Stimulated activated CD4-positive, alpha-beta T cell treated with anti-CD3 and anti-CD28 coated beads, TNF-alpha, amount 100 ng/mL, for 4 hours (primary cell): ENCODE measurements around the gene PCID2.

Experiments
- DNase-seq, 3 experiments: peaks; one replicate each; pipeline ENCODE4 v3.0.0-alpha.2; 2020; ENCODE audit warnings: low read depth in 3 of 3

PCID2 gene

DNA sequence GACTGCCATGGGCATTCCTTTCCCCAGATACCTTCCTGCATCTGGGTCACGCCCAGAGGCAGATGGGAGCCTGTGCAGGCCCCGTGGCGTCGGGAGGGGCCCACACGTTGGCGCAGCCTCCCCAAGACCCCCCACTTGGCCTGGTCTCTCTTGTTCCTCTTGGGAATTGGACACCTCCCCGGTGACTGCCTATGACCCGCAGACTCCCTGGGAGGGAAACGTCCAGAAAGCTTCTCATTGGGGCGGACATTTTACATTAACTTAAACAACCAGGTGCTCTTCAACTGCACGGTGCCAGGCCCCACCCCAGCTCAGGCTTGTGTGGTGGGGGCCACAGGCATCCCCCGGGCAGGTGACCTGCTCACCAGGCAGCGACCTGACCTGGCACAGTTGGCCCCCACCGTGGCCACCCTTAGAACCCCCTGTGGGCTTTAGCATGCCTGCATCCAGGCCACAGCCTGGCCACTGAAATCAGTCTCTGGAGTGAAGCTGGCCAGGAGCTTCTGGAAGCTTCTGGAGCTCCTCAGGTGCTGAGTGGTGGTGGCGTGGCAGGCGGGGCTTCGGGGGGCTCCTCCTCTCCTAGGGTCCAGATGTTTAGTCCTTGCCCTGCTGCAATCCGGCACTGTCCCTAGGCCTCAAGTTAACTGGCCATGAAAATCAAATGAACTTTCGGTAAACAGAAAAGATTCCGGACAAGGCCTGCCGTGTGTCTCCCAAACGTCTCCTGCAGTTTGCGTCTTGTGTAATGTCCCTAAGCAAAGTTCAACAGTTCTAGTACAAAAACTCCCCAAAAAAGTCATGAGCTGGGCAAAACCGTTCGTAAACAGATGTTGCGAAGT lies 58.5 kb downstream of the PCID2 start:
- DNase-seq, result no peak

DNA sequence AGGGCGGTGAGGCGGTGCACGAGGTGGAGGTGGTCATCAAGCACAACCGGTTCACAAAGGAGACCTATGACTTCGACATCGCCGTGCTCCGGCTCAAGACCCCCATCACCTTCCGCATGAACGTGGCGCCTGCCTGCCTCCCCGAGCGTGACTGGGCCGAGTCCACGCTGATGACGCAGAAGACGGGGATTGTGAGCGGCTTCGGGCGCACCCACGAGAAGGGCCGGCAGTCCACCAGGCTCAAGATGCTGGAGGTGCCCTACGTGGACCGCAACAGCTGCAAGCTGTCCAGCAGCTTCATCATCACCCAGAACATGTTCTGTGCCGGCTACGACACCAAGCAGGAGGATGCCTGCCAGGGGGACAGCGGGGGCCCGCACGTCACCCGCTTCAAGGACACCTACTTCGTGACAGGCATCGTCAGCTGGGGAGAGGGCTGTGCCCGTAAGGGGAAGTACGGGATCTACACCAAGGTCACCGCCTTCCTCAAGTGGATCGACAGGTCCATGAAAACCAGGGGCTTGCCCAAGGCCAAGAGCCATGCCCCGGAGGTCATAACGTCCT lies 59.4 kb downstream of the PCID2 start:
- no peak for DNase-seq

DNA sequence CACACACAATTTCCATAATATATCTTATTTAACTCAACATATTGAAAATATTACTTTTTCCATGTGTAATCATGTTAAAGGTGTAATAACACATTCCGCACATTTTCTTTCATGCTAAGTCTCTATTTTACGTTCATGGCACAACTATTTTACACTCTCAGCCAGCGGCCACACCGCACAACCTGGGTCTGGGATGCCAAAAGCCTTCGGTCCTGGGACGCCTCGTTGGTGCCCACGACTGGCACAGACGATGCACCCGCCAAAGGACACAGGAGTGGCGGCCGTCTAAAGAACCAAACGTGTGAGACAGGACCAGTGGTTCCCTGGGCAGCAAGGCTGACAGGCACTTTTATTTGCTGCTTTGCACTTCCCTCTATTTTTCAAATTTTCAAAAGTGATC lies 60.1 kb downstream of the PCID2 start:
- DNase-seq, result no peak

DNA sequence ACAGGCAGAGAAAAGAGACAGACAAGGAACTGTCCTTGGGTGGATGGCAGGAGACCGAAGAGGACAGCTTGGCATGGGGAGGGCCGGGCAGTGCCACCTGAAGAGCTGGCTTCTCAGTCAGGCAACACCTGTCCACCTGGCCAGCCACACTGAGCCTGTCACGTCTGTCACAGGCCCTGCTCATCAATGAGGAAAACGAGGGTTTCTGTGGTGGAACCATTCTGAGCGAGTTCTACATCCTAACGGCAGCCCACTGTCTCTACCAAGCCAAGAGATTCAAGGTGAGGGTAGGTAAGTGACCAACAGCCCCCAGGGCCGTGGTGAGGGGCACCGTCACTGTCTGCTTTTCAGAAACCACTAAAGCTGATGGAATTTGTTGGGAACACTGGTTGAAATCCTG lies 61.3 kb downstream of the PCID2 start:
- DNase-seq, result no peak

DNA sequence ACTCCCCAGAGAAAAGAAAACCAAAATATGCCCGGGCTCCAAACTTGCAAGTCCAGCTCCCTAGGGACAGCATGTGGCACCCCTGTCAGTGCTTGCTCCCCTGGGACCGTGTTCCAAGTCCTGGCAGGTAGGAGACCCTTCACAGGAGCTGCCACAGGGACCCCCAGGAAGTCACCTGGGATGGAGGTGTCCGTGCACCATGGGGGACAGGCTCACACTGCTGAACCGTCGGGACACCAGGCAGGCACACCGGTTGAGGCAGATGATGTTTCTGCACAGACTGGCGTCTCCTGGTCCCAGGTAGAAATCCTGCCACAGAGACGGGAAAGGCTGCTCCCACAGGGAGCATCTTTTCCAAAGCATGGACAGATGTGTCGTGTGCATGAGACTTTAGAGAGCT lies 61.7 kb downstream of the PCID2 start:
- no peak for DNase-seq

DNA sequence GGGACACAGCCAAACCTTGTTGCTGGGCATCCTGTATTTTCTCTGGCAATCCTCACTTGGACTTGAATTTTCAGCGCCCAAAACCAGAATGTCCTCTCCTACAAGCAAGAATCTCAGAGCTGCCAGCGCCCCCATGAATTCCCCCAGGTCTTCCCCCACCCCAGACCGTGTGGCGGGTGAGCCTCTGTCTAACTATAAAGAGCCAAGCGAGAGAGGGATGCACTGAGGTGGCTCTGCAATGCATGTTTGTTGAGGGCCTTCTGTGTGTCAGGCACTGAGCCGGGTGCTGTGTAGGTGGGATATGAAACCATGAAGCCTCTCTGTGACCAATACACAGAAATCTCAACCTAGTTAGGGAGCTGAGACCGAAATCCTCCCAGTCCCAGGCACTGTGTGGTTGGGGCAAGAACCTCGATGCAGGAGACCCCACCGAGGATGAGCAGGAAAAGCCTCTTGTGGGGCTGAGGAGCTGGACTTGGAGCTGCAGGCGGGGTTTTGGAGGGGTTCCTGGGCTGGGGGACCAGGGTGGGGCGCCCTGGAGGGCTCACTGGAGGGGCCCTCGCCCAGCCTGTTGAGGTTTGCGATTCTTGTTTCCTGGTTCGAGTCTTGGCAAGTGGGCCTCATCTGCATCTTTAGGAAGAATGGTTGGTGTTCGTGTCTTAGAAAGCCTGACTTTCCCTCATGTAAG lies 62.4 kb downstream of the PCID2 start:
- no peak for DNase-seq

DNA sequence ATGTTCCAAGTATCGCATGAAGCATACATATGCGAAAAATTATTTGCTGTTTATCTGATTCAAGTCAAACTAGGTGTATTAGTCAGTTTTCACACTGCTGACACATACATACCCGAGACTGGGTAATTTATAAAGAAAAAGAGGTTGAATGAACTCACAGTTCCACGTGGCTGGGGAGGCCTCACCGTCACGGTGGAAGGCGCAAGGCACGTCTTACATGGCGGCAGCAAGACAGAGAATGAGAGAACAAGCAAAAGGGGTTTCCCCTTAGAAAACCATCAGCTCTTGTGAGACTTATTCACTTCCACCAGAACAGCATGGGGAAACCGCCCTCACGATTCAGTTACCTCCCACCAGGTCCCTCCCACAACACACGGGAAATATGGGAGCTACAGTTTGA lies 63.0 kb downstream of the PCID2 start:
- DNase-seq, result no peak

DNA sequence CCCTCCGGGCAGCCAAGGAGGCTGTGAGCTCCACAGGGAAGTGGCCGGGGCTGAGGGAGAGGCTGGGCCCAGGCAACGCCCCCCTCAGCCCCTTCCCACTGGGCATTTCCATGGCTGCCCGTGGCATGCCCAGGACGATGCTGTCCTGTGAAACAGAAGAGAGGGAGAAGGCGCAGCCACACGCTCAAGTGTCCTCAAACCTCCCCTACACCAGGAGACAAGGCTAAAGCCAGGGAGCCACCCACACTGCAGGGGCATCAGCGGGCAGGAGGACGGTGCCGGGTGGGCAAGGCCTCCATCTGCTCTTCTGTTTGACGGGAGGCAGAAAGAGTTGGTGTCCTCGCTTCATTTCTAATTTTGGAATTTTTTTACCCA lies 64.2 kb downstream of the PCID2 start:
- no peak for DNase-seq

DNA sequence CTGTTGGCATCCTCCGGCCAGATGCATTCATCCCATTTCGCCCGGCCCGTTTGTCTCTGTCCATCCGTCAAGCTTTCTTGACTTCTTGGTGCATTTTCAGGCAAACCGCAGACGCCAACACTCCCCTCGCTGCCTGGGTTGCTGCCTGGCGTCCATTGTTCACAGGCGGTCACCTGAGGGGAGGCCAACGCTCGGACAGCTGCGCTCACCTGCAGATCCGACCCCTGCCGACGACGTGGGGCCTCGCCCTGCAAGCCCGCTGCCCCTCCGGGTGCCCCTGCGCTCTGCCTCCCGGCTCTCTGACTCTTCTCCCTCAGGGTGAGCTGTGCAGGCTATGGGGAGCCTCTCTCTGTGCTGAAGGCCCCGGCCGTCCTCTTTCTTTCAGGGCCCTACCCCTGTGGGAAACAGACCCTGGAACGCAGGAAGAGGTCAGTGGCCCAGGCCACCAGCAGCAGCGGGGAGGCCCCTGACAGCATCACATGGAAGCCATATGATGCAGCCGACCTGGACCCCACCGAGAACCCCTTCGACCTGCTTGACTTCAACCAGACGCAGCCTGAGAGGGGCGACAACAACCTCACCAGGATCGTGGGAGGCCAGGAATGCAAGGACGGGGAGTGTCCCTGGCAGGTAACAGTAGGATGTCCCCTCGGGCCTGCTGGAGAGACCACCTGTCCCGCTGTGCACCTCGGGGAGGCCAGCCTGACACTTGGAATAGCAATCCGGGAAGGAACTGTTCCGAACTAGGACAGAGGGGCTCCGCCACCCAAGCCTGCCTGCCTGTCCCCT lies 64.8 kb downstream of the PCID2 start:
- no peak for DNase-seq

DNA sequence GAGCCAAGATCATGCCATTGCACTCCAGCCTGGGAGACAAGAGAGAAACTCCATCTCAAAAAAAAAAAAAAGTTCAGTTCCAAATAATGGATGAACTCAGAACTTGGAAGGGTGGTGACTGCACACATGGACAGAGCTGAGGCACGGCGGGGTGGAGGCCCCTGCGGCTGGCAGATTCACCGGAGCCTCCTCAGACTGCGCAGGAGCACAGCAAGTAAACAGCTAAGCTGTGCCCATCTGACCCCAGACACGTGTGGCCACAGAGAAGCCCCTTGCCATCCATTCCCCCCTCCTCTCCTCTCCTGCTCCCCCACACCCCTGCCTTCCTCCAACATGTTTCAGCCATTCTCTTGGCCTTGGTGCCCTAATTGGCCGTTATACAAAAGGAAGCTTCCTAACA lies 65.6 kb downstream of the PCID2 start:
- no peak for DNase-seq

DNA sequence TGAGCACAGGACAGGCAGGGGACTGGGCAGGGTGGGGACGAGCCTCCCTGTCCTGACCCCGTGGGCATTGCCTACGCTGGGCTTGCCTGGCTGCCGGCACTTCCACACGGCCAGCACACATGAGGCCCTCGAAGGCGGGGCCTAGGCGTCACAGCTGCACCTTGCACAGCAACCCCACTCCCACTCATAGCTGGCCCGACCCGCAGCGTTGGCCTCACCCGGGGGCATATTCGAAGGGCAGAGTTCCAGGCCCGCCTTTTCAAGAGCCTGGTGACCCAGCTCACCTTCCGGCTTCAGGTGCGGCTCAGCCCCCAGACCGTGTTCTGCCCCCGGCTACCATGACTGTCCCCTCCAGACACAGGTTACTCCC lies 66.9 kb downstream of the PCID2 start:
- no peak for DNase-seq

DNA sequence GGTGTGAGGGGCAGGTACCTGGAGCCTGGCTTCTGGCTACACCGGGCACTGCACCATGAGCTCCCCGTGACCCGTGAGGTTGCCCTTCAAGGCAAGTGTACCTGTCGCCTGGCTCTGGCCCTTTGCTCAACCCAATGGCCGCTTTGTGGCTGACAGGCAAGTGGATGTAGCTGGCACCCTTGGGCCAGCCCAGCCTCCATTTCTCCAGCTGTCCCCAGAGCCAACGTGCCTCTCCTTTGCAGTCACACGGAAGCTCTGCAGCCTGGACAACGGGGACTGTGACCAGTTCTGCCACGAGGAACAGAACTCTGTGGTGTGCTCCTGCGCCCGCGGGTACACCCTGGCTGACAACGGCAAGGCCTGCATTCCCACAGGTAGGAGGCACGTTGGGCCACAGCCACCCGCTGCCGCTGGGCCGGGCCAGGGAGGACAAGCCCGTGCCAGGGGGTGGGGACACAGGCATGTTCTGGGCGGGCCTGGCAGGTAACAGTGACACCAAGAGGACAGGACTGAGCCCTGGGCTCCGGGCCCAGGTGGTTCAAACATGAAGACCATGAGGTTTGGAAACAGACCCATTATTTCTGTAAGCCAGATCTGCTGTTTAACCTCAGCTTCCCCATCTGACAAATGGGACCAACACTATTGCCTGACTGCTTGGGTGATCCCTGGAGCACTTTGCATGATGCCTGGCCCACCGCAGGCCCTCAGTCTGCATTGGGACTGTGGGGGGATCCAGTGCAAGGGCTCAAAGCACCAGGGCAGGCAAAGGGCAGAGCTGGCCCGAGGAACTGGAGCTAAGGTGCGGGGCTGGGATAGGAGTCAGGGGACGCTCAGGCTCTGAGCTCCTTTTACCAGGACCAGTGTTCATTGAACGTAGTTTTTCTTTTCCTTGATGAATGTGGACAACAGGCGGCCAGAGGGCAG lies 67.5 kb downstream of the PCID2 start:
- no peak for DNase-seq

DNA sequence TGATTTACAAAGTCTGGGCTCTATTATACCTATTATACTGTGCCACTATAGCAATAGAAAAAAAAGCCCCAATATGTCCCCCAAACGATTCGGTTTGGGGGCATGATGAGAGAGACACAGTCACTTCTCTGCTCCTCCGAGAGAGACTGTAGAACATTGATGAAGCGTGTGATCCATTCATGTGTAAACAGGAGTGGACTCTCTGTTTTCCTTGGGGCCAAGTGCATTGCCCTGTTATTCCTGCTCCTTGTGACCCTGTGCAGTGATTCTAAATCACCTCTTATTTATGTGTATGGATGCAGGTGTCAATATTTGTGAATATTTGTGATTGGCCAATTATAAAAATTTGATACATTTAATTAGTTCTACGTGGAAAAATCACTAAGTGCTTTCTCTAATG lies 68.9 kb downstream of the PCID2 start:
- DNase-seq, result no peak

DNA sequence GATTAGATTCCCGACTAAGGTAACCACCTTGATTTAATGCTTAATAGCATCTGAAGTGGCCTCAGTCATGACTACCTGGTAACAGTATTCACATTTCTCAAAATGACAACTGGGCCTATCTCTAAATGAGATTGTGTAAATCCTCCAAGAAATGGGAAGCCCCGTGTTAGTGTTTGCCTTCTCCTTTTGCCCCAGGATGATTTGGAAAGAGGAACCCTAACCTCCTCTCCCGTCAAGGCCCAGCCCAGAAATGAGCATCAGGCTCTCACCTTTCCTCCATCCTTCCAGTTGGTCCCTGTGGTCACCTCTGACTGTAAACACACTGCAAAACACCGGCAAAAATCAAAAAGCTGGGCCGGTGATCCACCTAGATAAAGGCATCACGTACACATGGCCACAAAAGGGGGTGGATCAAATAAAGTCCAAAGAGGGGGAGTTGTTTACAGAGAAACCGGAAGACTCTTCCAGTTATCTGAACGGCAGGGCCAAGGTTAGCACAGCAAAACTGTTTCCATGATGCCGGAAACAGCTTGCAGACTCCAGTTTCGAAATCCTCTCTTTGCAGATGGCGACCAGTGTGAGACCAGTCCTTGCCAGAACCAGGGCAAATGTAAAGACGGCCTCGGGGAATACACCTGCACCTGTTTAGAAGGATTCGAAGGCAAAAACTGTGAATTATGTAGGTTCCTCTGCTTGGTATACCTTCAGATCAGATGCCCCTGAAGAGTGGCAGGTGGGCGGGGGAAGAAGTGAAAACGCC lies 69.5 kb downstream of the PCID2 start:
- no peak for DNase-seq

DNA sequence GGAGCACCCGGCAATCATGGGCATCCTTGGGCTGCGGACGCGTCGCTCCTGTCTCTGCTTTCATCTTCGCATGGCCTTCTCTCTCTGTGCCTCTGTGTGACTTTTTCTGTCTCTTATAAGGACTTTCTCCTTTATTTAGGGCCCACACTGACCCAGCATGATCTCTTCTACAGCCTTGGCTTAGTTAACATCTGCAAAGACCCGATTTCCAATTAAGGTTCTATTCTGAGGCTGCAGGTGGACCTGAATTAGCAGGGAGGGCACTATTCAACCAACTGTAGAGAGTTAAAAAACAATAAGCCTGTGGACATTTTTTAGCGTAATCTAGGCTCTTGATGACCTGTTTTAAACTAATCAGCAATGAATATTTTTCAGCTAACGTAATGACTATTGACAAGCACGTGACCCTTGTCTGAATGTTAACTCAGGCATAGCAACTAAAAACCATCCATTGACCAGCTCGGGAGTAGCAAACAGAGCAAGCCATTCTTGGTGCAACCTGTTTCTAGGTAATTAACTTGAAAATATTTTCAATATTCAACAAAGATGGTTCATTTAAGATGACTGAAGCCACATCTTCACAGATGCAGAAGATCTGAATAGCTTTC lies 70.7 kb downstream of the PCID2 start:
- no peak for DNase-seq

DNA sequence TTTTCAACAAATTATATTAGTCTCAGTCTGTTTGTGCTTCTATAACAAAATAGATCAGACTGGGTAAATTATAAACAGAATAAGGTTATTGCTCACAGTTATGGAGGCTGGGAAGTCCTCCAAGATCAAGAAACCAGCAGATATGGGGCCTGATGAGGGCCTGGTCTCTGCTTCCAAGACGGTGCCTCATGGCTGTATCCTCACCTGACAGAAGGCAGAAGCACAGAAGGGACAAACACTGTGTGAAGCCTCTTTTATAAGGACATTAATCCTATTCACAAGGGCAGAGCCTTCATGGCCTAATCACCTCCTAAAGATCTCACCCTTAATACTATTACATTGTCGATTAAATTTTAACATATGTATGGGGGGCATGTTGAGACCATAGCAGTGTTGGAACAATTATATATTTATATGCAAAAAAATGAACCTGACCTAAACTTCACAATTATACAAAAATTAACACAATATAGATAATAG lies 73.1 kb downstream of the PCID2 start:
- DNase-seq, result no peak

DNA sequence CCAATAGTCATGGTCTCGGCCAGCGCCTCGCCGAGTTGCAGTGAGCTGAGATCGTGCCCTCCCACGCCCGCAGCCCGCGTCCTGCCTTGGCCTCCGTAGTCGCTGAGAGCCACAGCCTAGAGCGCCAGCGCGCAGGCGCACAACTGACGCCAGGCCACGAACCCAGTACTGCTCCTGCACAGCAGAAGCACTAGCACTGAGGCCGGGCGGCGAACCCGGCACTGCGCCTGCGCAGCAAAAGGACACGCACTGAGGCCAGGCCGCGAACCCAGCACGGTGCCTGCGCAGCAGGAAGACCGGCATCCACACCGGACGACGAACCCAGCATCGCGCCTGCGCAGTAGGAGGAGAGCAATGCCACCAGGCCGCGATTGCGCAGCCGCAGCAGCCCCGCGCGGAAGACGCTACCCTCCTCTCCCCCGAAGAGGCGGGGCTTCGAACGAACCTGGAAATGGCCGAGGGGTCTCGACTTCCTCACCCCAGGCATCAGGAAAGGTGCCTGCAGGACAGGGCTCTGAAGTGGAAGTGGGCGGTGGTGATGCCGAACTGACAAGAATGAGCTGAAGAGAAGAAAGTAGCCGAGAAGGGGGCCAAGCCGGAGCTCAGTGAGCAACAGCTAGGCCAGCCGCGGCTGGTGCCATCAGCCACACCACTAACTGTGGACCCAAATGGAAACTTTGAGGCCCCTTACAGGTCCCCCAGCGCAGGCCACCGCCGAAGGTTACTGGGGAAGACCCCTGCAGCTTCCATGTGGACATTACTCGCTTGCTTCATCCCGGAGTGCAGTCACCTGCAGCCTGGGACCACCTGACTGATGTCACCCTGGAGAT lies 78.3 kb downstream of the PCID2 start:
- DNase-seq, result no peak

DNA sequence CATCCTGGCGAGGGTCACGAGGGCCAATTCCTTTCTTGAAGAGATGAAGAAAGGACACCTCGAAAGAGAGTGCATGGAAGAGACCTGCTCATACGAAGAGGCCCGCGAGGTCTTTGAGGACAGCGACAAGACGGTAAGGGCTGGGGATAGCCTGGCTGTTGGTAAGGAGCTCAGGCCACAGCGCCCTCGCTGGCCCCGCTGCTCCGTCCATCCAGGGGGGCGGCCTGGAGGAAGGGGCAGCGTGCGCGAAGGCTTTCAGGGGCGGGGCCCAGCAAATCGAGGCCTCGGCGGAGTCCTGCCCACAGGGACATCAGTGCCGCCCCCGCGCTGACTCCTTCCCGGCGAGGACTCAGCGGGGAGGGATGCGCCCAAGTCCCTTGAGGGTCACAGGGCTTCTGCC lies 79.0 kb downstream of the PCID2 start:
- DNase-seq, result no peak
